MM.1S (cell line): ENCODE data around the gene ZNF732.

Experiments used
- DNase-seq: peaks from one replicate; pipeline ENCODE4 v3.0.0-alpha.2; 2015
- H2AFZ ChIP-seq: fragments of 300-600 bp; sonication (generic); 2 replicates; pipeline ENCODE4 v1.6.0; 2016; ENCODE audit warnings: antibody characterized with exemption, low read length
- H3F3A ChIP-seq: fragments of 300-600 bp; sonication (generic); 2 replicates; pipeline ENCODE4 v1.6.1; 2016; ENCODE audit warnings: mild to moderate bottlenecking, antibody characterized with exemption, low read length, moderate library complexity, mixed read lengths; ENCODE audit not compliant: insufficient read depth
- H3K27ac ChIP-seq: fragments of 300-600 bp; sonication (generic); 2 replicates; pipeline ENCODE4 v1.5.1; 2016; ENCODE audit warnings: mild to moderate bottlenecking, low read length
- H3K27me3 ChIP-seq: fragments of 300-600 bp; sonication (generic); replicated peaks from 2 replicates; pipeline ENCODE4 v1.6.0; 2016; ENCODE audit warnings: low read length; ENCODE audit not compliant: insufficient read depth
- H3K36me3 ChIP-seq: fragments of 300-600 bp; sonication (generic); replicated peaks from 2 replicates; pipeline ENCODE4 v1.6.1; 2016; ENCODE audit warnings: mild to moderate bottlenecking, low read length, mixed read lengths; ENCODE audit not compliant: insufficient read depth
- H3K4me1 ChIP-seq: fragments of 300-600 bp; sonication (generic); 2 replicates; pipeline ENCODE4 v1.6.1; 2016; ENCODE audit warnings: low read length, mixed read lengths
- H3K4me2 ChIP-seq: fragments of 300-600 bp; sonication (generic); 2 replicates; pipeline ENCODE4 v1.6.0; 2016; ENCODE audit warnings: low read depth, low read length
- H3K4me3 ChIP-seq: fragments of 300-600 bp; sonication (generic); 2 replicates; pipeline ENCODE4 v1.5.1; 2016; ENCODE audit warnings: low read length, mixed read lengths
- H3K79me2 ChIP-seq: fragments of 300-600 bp; sonication (generic); 2 replicates; pipeline ENCODE4 v1.6.1; 2016; ENCODE audit warnings: mixed run types, low read length, mixed read lengths
- H3K9ac ChIP-seq: fragments of 300-600 bp; sonication (generic); 2 replicates; pipeline ENCODE4 v1.6.1; 2016; ENCODE audit warnings: low read length, mixed read lengths
- H3K9me2 ChIP-seq: fragments of 300-600 bp; sonication (generic); replicated peaks from 2 replicates; pipeline ENCODE4 v1.6.1; 2016; ENCODE audit warnings: mild to moderate bottlenecking, low read length, mixed read lengths; ENCODE audit not compliant: insufficient read depth
- H3K9me3 ChIP-seq: fragments of 300-600 bp; sonication (generic); replicated peaks from 2 replicates; pipeline ENCODE4 v1.6.1; 2016; ENCODE audit warnings: mild to moderate bottlenecking, low read length, mixed read lengths; ENCODE audit not compliant: insufficient read depth
- H4K20me1 ChIP-seq: fragments of 300-600 bp; sonication (generic); 2 replicates; pipeline ENCODE4 v1.6.1; 2016; ENCODE audit warnings: mild to moderate bottlenecking, low read length, moderate library complexity, mixed read lengths; ENCODE audit not compliant: insufficient read depth
- EZH2 ChIP-seq: fragments of 300-600 bp; sonication (generic); optimal IDR thresholded peaks from 2 replicates; pipeline ENCODE3; 2017; ENCODE audit warnings: low read depth, mild to moderate bottlenecking, antibody characterized with exemption, low read length, mixed read lengths
- EZH2phosphoT487 ChIP-seq: fragments of 300-600 bp; sonication (generic); IDR thresholded peaks from 2 replicates; pipeline ENCODE4 v1.6.1; 2018; ENCODE audit warnings: antibody characterized with exemption, low read length
- TF ChIP-seq, protein P1 (sequence below): fragments of 300-600 bp; sonication (generic); IDR thresholded peaks from 2 replicates; pipeline ENCODE4 v1.5.1; 2016; ENCODE audit warnings: antibody characterized with exemption, low read length, mixed read lengths

ZNF732 gene

DNA sequence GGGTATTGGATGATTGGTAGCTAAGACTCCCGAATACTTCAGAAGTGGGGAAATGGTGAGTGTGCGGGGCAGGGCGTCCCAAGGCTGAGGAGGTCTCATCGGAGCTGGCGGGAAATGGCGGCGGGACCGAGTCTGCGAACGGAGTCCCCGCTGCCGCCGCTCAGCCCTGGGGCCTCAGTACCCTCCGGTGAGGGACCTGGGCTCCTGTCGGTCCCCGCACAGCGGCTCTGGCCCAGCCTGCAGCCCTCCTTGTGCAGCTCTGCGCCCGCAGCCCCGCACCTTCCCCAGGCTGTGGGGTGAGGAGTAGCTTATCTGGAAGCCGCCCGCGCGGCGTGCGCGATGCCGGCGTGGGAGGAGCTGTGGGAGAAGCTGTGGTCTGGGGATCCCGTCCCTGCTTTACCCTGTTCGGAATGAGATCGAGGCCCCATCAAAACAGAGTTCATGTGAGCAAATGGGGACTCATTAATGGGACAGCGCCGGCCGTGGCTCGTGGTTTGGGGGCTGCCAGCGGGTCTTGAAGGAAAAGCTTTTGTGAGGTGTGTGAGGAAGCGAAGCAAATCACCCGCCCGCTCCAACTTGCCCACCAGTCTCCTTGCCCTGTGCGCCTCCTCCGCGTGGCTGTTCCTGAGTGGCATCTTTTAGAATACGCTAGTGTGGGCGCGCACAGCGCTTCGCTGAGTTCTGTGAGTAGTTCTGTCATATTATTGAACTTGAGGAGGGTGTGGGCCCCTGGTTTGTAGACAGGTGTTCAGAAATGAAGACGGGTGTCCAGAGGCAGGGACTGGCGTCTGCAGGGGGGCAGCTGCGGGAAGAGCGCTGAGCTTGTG is 32.9 kb upstream of the ZNF732 start:
- no peaks in the 10 kb centered on the region for H3K9me2 ChIP-seq
- no peaks in the 10 kb centered on the region for H4K20me1 ChIP-seq
- TF ChIP-seq EZH2 (no peak), EZH2phosphoT487 (no peak)
- TF ChIP-seq, protein P1, sequence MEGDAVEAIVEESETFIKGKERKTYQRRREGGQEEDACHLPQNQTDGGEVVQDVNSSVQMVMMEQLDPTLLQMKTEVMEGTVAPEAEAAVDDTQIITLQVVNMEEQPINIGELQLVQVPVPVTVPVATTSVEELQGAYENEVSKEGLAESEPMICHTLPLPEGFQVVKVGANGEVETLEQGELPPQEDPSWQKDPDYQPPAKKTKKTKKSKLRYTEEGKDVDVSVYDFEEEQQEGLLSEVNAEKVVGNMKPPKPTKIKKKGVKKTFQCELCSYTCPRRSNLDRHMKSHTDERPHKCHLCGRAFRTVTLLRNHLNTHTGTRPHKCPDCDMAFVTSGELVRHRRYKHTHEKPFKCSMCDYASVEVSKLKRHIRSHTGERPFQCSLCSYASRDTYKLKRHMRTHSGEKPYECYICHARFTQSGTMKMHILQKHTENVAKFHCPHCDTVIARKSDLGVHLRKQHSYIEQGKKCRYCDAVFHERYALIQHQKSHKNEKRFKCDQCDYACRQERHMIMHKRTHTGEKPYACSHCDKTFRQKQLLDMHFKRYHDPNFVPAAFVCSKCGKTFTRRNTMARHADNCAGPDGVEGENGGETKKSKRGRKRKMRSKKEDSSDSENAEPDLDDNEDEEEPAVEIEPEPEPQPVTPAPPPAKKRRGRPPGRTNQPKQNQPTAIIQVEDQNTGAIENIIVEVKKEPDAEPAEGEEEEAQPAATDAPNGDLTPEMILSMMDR = no peak
- H3K4me3 ChIP-seq = no peak overlapping the region
- no peaks in the 10 kb centered on the region for H3F3A ChIP-seq
- H3K9me3 ChIP-seq = no peaks in the 10 kb centered on the region
- no peak overlapping the region for H3K4me2 ChIP-seq
- H3K4me1 ChIP-seq = no peaks in the 10 kb centered on the region
- H2AFZ ChIP-seq = no peak overlapping the region
- H3K27ac ChIP-seq = no peak overlapping the region
- no peak overlapping the region for H3K9ac ChIP-seq
- no peaks in the 10 kb centered on the region for H3K27me3 ChIP-seq
- no peaks in the 10 kb centered on the region for H3K36me3 ChIP-seq
- no peak for DNase-seq
- H3K79me2 ChIP-seq = no peaks in the 10 kb centered on the region

DNA sequence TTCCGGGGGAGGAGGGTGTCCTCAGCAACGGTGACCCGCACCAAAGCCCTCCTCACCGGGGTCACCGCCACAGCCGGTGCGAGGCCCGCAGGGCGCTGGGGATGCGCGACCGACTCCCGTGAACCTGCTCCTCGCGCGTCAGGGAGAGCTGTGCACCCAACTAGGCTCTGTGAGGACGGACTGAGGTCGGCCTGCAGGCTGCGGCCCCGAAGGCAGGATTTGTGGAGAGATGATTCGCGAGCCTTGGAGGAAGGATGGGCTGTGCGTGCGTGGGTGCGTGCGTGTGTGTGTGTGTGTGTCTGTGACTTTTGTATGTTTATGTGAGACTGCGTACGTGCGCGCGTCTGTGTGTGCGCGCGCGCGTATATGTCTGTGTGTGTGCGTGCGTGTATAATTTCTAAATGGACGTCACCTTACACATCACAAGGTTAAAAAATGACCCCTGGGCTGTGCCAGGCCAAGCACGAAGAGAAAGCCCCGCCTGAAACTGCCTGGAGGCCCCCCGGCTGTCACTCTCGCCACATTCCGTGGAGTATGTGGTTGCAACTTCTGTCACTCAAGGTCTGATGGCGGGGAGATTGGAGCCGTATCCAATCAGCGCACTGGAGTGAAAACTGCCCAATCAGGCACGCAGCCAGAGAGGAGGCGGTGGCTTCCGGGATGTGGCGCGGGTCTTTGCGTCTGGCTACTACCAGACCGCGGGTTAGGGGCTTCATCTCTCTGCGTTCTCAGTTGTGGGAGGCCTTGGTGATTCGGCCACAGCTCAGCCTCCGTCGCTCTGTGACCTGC is 32.1 kb upstream of the ZNF732 start, which contains the start of gene ZNF141:
Gene ZNF141, plus strand, starts transcription at position 672 of the 789 bp plus-strand sequence. CDS start 170 bp downstream, outside the sequence.
- Histone ChIP-seq H3K9me2 (no peaks in the 10 kb centered on the region), H3K4me3 (no peak within 1 kb of the TSS), H2AFZ (no peak within 1 kb of the TSS), H3K27me3 (no peaks in the 10 kb centered on the region), H3K9ac (no peak within 1 kb of the TSS), H3F3A (no peaks in the 10 kb centered on the region), H4K20me1 (no peaks in the 10 kb centered on the region), H3K4me2 (no peak within 1 kb of the TSS), H3K9me3 (no peaks in the 10 kb centered on the region), H3K27ac (no peak within 1 kb of the TSS), H3K4me1 (no peaks in the 10 kb centered on the region), H3K36me3 (no peaks in the 10 kb centered on the region), H3K79me2 (no peaks in the 10 kb centered on the region)
- TF ChIP-seq, protein P1 = no peak
- no peak for TF ChIP-seq EZH2phosphoT487
- no peak for TF ChIP-seq EZH2
- DNase-seq = no peak

DNA sequence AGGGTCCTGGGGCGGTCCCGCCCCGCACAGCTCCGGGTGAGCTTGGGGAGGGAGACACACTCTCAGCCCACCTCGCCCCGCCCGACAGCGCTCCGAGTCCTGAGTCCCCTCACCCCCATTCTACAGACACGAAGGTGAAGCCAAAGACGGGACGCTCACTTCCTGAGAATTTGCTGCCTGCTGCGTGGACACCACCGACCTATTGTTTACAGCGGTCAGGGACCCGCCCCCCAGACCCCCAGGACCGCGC is 31.5 kb upstream of the ZNF732 start:
- no peaks in the 10 kb centered on the region for H4K20me1 ChIP-seq
- H3K9ac ChIP-seq = no peak overlapping the region
- H3K27ac ChIP-seq = no peak overlapping the region
- H3F3A ChIP-seq = no peaks in the 10 kb centered on the region
- H3K36me3 ChIP-seq = no peaks in the 10 kb centered on the region
- TF ChIP-seq, protein P1 = no peak
- TF ChIP-seq EZH2phosphoT487 = no peak
- no peak for TF ChIP-seq EZH2
- no peaks in the 10 kb centered on the region for H3K27me3 ChIP-seq
- H3K4me3 ChIP-seq = no peak overlapping the region
- no peak overlapping the region for H3K4me2 ChIP-seq
- no peak for DNase-seq
- no peak overlapping the region for H2AFZ ChIP-seq
- no peaks in the 10 kb centered on the region for H3K4me1 ChIP-seq
- no peaks in the 10 kb centered on the region for H3K9me2 ChIP-seq
- no peaks in the 10 kb centered on the region for H3K9me3 ChIP-seq
- no peaks in the 10 kb centered on the region for H3K79me2 ChIP-seq
